Hepatocyte (in vitro differentiated cells): Measurements from ENCODE around the gene HCRTR1. TPM values are rescaled to one million over a fixed set of nuclear protein-coding genes. Genes with fewer than 3 reads are reported as not detected.

Experiments
- DNase-seq: peaks from one replicate; pipeline ENCODE4 v3.0.0-alpha.2; 2016; ENCODE audit warnings: low spot score
- H2AFZ ChIP-seq: fragments of 200-600 bp; sonication (generic); 2 replicates; pipeline ENCODE4 v1.6.0; 2016; ENCODE audit warnings: antibody characterized with exemption, mild to moderate bottlenecking
- H3K27ac ChIP-seq: fragments of 200-600 bp; sonication (generic); 2 replicates; pipeline ENCODE4 v1.5.1; 2016; ENCODE audit warnings: mild to moderate bottlenecking
- H3K27me3 ChIP-seq: fragments of 200-600 bp; sonication (generic); 2 replicates; pipeline ENCODE4 v1.6.1; 2016
- H3K36me3 ChIP-seq: fragments of 200-600 bp; sonication (generic); replicated peaks from 2 replicates; pipeline ENCODE4 v1.5.1; 2016; ENCODE audit warnings: low read depth; ENCODE audit not compliant: insufficient read depth
- H3K4me1 ChIP-seq: fragments of 200-600 bp; sonication (generic); 2 replicates; pipeline ENCODE4 v1.5.1; 2016; ENCODE audit warnings: mild to moderate bottlenecking, moderate library complexity; ENCODE audit not compliant: insufficient read depth
- H3K4me2 ChIP-seq: fragments of 200-600 bp; sonication (generic); 2 replicates; pipeline ENCODE4 v1.6.0; 2016
- H3K4me3 ChIP-seq: fragments of 200-600 bp; sonication (generic); 2 replicates; pipeline ENCODE4 v1.5.1; 2016; ENCODE audit warnings: mild to moderate bottlenecking
- H3K79me2 ChIP-seq: fragments of 200-600 bp; sonication (generic); 2 replicates; pipeline ENCODE4 v1.6.0; 2017; ENCODE audit warnings: mild to moderate bottlenecking
- H3K9me2 ChIP-seq: fragments of 200-600 bp; sonication (generic); replicated peaks from 2 replicates; pipeline ENCODE4 v1.6.0; 2017; ENCODE audit warnings: mild to moderate bottlenecking; ENCODE audit not compliant: insufficient read depth
- H3K9me3 ChIP-seq: fragments of 200-600 bp; sonication (generic); 2 replicates; pipeline ENCODE4 v1.5.1; 2016; ENCODE audit warnings: low read depth, mild to moderate bottlenecking
- H4K20me1 ChIP-seq: fragments of 200-600 bp; sonication (generic); 2 replicates; pipeline ENCODE4 v1.6.0; 2016; ENCODE audit warnings: mild to moderate bottlenecking; ENCODE audit not compliant: insufficient read depth, poor library complexity, severe bottlenecking
- EZH2 ChIP-seq: fragments of 200-600 bp; sonication (generic); IDR thresholded peaks from 2 replicates; pipeline ENCODE4 v1.6.1; 2016; ENCODE audit warnings: antibody characterized with exemption, mild to moderate bottlenecking, borderline replicate concordance
- EZH2phosphoT487 ChIP-seq: fragments of 200-600 bp; sonication (generic); IDR thresholded peaks from one replicate; pipeline ENCODE4 v1.6.1; 2018; ENCODE audit warnings: antibody characterized with exemption, mild to moderate bottlenecking, low read depth, moderate library complexity; ENCODE audit not compliant: unreplicated experiment, severe bottlenecking
- WGBS: methylation state at CpG from one replicate; pipeline ENCODE4 v1.1.6; 2016; ENCODE audit warnings: low lambda C conversion rate; ENCODE audit errors: missing lambda C conversion rate; 5-methylcytosine and 5-hydroxymethylcytosine counted together
- polyA plus RNA-seq: library from polyadenylated mRNA; unstranded; fragments of >200 nt; fragmentation: Nextera tagmentation; extraction: Ambion mirVana; gene quantifications from 2 replicates; pipeline ENCODE4 v1.2.1, GENCODE V29; 2016
- total RNA-seq: library from RNA; depleted of rRNA; stranded (reverse); fragments of >200 nt; gene quantifications from 2 replicates; pipeline ENCODE4 v1.2.3, GENCODE V29; 2014
- TF ChIP-seq, protein P1 (sequence below): fragments of 200-600 bp; sonication (generic); IDR thresholded peaks from 2 replicates; pipeline ENCODE4 v1.5.1; 2016; ENCODE audit warnings: antibody characterized with exemption, mild to moderate bottlenecking; ENCODE audit not compliant: poor library complexity

Gene HCRTR1
- total and polyA plus RNA-seq, 2 experiments from 2014 or later = not detected

DNA sequence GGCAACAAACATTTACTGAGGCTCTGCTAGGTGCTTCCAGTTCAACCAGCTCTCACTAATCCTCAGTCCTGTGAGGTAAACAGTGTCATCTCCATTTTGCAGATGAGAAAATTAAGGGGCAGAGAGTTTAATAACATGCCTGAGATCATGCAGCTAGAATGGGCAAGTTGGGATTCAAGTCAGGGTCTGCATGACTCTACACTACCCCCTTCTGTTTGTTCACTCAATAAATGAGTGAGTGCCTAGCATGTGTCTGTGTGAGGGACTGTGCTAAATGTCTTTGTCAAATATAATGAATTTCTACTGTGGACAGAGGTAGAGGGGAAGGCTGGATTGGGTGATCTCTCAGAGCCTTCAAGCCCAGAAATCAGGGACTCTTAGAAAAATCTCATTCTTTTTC, 22.7 kb downstream of the HCRTR1 start:
- H3K27me3 ChIP-seq = no peaks in the 10 kb centered on the region
- H4K20me1 ChIP-seq = peaks cover 19% of the 10 kb centered on the region
- no peak overlapping the region for H3K4me3 ChIP-seq
- H3K4me1 ChIP-seq = peaks cover 26% of the 10 kb centered on the region
- DNase-seq = no peak
- H3K27ac ChIP-seq = peak overlapping the region; percentile 44
- H2AFZ ChIP-seq = no peak overlapping the region
- no peak for TF ChIP-seq EZH2phosphoT487
- no peak for TF ChIP-seq EZH2
- TF ChIP-seq, protein P1, sequence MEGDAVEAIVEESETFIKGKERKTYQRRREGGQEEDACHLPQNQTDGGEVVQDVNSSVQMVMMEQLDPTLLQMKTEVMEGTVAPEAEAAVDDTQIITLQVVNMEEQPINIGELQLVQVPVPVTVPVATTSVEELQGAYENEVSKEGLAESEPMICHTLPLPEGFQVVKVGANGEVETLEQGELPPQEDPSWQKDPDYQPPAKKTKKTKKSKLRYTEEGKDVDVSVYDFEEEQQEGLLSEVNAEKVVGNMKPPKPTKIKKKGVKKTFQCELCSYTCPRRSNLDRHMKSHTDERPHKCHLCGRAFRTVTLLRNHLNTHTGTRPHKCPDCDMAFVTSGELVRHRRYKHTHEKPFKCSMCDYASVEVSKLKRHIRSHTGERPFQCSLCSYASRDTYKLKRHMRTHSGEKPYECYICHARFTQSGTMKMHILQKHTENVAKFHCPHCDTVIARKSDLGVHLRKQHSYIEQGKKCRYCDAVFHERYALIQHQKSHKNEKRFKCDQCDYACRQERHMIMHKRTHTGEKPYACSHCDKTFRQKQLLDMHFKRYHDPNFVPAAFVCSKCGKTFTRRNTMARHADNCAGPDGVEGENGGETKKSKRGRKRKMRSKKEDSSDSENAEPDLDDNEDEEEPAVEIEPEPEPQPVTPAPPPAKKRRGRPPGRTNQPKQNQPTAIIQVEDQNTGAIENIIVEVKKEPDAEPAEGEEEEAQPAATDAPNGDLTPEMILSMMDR = no peak
- H3K4me2 ChIP-seq = no peak overlapping the region
- H3K79me2 ChIP-seq = peaks cover 88% of the 10 kb centered on the region
- H3K9me2 ChIP-seq = no peaks in the 10 kb centered on the region
- no peaks in the 10 kb centered on the region for H3K9me3 ChIP-seq
- H3K36me3 ChIP-seq = no peaks in the 10 kb centered on the region

DNA sequence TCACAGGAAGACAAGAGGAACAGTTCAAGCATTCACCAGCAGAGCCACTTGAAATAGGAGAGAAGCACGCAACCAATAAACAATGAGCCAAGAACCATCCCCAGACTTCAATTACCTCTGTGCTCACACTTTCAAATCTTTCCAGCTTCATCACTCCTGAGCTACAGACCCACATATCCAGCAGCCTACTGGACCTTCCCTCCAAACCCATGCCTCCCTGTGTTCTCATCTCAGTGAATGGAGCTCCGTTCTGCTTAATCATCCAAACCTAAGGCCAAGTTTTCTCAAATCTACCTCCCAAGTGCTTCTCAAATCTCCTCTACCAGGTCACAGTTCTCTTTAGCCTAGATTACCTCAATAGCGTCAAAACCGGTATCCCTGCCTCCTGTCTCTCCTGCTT, 23.5 kb downstream of the HCRTR1 start:
- Histone ChIP-seq H3K27ac (no peak overlapping the region), H3K4me1 (peaks cover 26% of the 10 kb centered on the region), H3K9me3 (no peaks in the 10 kb centered on the region), H3K4me2 (no peak overlapping the region), H3K79me2 (peaks cover 84% of the 10 kb centered on the region), H3K36me3 (no peaks in the 10 kb centered on the region), H4K20me1 (peaks cover 12% of the 10 kb centered on the region), H3K9me2 (no peaks in the 10 kb centered on the region), H3K4me3 (no peak overlapping the region), H3K27me3 (no peaks in the 10 kb centered on the region), H2AFZ (no peak overlapping the region)
- TF ChIP-seq EZH2 (no peak), EZH2phosphoT487 (no peak)
- TF ChIP-seq, protein P1 = no peak
- no peak for DNase-seq
- 77% methylated on average over 4 of the region's 4 CpGs for WGBS

DNA sequence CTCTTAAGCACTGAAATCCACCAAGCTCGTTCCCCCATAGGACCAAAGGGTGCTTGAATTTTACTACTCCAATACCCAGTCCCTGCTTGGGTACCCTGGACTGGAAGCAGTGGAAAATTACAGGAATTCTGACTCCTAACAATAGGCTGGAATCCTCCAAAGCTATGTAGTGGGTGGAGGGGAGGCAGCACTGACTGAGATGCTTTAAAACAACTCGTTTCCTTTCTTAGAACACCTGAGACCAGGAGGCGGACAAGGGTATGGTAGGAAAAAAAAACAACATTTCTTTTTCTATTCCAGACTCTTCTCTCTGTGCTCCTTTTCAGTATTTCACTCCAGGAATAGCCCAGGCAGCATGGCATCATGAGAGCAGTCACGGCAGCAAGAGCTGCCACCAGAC, 24.9 kb downstream of the HCRTR1 start:
- Histone ChIP-seq H3K4me2 (no peak overlapping the region), H3K4me1 (peaks cover 26% of the 10 kb centered on the region), H3K79me2 (peaks cover 73% of the 10 kb centered on the region)

More for the DNA sequence above, 24.9 kb downstream of the HCRTR1 start:
- H3K9me2 ChIP-seq = no peaks in the 10 kb centered on the region
- DNase-seq = no peak
- H3K9me3 ChIP-seq = no peaks in the 10 kb centered on the region
- TF ChIP-seq EZH2phosphoT487 (no peak), EZH2 (no peak)
- TF ChIP-seq, protein P1 = no peak
- no peaks in the 10 kb centered on the region for H3K27me3 ChIP-seq
- no peak overlapping the region for H3K4me3 ChIP-seq
- no peaks in the 10 kb centered on the region for H3K36me3 ChIP-seq
- no peaks in the 10 kb centered on the region for H4K20me1 ChIP-seq
- 81% methylated on average over 4 of the region's 4 CpGs for WGBS
- no peak overlapping the region for H2AFZ ChIP-seq
- no peak overlapping the region for H3K27ac ChIP-seq
